ENCODE results near the gene MALT1.

Gene MALT1

DNA sequence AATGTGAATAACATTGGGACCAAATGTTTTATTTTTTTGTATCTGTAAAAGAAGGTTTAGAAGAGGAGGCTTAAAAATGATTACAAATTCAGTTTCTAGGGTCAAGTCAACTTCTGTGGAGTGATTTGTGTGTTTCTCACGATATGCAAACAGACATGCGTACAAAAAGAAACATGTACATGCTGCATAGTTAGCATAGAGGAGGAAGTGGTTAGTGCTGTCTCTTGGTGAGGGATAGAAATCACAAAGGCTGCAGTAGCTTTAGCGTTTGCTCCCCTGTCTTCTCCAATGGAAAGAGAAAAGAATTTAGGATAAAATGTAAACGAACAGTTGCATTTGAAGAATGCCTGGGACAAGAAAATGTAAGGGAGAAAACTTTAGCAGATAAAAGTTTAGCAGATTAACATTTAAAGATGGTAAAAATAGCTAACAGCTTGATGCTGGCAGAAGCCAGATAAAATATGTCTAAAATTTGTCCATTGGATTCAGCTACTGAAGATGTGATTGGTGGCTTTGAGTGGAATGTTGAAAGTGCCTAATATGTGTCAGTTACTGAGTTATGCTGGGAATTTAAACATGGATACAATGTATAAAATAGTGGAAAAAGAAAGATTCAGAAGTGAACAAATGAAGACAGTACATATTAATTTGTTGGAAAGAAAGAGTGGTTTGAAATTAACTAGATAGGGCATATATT, 44.9 kb downstream of the MALT1 start:
- Histone ChIP-seq H3K4me3 (ENCODE audit: low read length) (no peak overlapping the region), H3K9me3 (replicated peaks; ENCODE audit: low read length) (no peaks in the 10 kb centered on the region), H3K4me2 (ENCODE audit: low read length) (no peak overlapping the region), H3K27me3 (ENCODE audit: control insufficient read depth, insufficient read depth, low read length) (no peaks in the 10 kb centered on the region), H3K36me3 (ENCODE audit: insufficient read depth, low read length) (peaks cover 14% of the 10 kb centered on the region), H3K4me1 (ENCODE audit: control insufficient read depth, insufficient read depth, low read length) (no peaks in the 10 kb centered on the region), H3K9ac (ENCODE audit: low read depth, low read length) (no peak overlapping the region)

DNA sequence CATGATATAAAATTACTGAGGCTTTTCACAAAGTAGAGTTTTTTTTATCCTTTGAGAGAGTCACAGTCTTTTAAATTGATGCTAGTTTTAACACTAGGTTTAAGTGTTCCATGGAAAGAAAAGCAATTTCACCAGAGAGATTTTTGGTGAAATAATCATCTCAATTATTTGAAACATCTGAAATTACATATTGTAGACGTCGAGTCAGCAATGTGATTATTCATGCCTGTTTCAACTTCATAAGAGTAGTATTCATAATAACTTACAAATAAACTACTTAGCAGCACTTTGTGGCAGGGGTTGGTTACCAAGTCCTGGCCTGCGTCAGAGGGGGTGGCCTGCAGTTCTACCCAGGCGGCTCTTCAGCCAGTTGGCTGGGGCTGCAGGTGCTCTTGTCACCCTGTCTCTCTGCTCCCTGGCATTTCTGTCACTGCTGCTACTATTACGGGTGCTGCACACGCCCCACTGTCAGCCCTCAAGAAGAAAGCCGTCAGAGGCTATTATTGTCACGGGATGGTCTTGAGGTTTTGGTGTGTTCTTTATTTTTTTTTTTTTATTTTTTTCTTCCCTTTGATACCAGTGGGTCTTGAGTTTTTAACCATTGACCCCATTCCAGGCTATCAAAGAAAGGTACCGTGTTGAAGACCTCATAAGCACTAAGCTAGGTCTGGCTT, 50.4 kb downstream of the MALT1 start:
- Histone ChIP-seq H3K9ac (ENCODE audit: low read depth, low read length) (no peak overlapping the region), H3K9me3 (replicated peaks; ENCODE audit: low read length) (no peaks in the 10 kb centered on the region), H3K4me2 (ENCODE audit: low read length) (no peak overlapping the region), H3K36me3 (ENCODE audit: insufficient read depth, low read length) (peaks cover 9% of the 10 kb centered on the region), H3K4me3 (ENCODE audit: low read length) (no peak overlapping the region), H3K27me3 (ENCODE audit: control insufficient read depth, insufficient read depth, low read length) (no peaks in the 10 kb centered on the region), H3K4me1 (ENCODE audit: control insufficient read depth, insufficient read depth, low read length) (no peaks in the 10 kb centered on the region)

DNA sequence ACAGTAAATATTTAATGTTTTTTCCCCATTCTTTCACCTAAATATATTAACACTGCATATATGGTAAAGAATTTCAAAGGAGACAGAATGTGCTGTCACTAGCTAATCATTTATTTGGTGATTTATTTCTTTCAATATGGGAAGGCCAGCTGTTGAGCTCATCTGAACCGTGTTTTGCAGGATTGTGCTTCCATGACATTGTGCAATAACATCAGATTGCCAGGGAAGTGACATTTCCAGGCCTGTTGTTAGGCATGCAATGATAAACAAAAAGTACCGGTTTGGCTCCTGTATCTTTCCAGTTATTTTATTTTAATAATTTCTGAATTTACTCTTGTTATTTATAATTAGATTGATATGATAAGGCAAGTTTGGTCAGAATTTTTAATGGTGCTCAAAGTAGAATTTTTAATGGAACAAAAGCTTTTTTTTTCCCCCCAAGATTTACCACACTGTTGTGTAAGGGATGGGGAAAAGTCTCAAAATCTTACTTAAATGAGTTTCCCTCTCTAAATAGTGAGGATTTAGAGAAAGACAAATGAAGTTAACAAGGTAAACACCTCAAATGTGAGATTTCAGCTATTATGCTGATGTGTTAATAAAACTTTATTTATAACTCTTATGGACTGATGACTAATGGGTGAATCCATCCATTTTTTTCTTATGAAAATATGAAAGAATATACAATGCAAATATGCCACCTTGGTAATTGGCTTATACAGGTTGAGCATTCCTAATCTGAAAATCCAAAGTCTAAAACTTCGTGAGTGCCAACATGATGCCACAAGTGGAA, 52.7 kb downstream of the MALT1 start:
- Histone ChIP-seq H3K9ac (ENCODE audit: low read depth, low read length) (no peak overlapping the region), H3K4me2 (ENCODE audit: low read length) (no peak overlapping the region), H3K4me3 (ENCODE audit: low read length) (no peak overlapping the region), H3K27me3 (ENCODE audit: control insufficient read depth, insufficient read depth, low read length) (no peaks in the 10 kb centered on the region), H3K9me3 (replicated peaks; ENCODE audit: low read length) (no peaks in the 10 kb centered on the region), H3K4me1 (ENCODE audit: control insufficient read depth, insufficient read depth, low read length) (no peaks in the 10 kb centered on the region), H3K36me3 (ENCODE audit: insufficient read depth, low read length) (peaks cover 4% of the 10 kb centered on the region)

GRCh38 chr18:58726671-58727070, 55.4 kb downstream of the MALT1 start:
- Histone ChIP-seq H3K4me2 (ENCODE audit: low read length) (no peak overlapping the region), H3K36me3 (ENCODE audit: insufficient read depth, low read length) (peaks cover 4% of the 10 kb centered on the region), H3K9ac (ENCODE audit: low read depth, low read length) (no peak overlapping the region), H3K4me1 (ENCODE audit: control insufficient read depth, insufficient read depth, low read length) (no peaks in the 10 kb centered on the region), H3K9me3 (replicated peaks; ENCODE audit: low read length) (no peaks in the 10 kb centered on the region), H3K4me3 (ENCODE audit: low read length) (no peak overlapping the region), H3K27me3 (ENCODE audit: control insufficient read depth, insufficient read depth, low read length) (no peaks in the 10 kb centered on the region)

GRCh38 chr18:58727776-58728500, 56.7 kb downstream of the MALT1 start:
- Histone ChIP-seq H3K9me3 (replicated peaks; ENCODE audit: low read length) (no peaks in the 10 kb centered on the region), H3K4me3 (ENCODE audit: low read length) (no peak overlapping the region), H3K9ac (ENCODE audit: low read depth, low read length) (no peak overlapping the region), H3K36me3 (ENCODE audit: insufficient read depth, low read length) (peaks cover 4% of the 10 kb centered on the region), H3K27me3 (ENCODE audit: control insufficient read depth, insufficient read depth, low read length) (no peaks in the 10 kb centered on the region), H3K4me2 (ENCODE audit: low read length) (no peak overlapping the region), H3K4me1 (ENCODE audit: control insufficient read depth, insufficient read depth, low read length) (peaks cover 4% of the 10 kb centered on the region)

DNA sequence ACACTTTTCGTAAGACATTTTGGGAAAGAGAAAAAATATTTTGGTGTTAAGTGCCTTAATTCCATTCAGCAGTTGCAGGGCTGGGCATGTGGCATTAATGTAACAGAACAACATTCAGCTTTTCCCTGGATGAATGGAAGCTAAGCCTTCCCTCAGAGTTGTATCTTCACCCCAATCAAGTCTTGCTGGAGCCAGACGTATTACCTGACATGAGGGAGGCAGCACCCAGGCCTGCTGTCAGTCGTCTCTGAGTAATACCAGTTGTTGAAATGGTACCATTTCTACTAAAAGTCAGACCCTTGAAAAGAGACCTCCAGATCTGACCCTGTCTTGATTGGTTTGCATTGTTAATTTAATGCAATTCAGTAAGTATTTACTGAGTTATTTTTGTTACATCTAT, 57.5 kb downstream of the MALT1 start:
- peaks cover 4% of the 10 kb centered on the region for H3K4me1 ChIP-seq (ENCODE audit: control insufficient read depth, insufficient read depth, low read length)
- no peak overlapping the region for H3K4me3 ChIP-seq (ENCODE audit: low read length)
- no peaks in the 10 kb centered on the region for H3K27me3 ChIP-seq (ENCODE audit: control insufficient read depth, insufficient read depth, low read length)
- H3K9ac ChIP-seq (ENCODE audit: low read depth, low read length): no peak overlapping the region
- no peaks in the 10 kb centered on the region for H3K9me3 ChIP-seq (replicated peaks; ENCODE audit: low read length)
- H3K36me3 ChIP-seq (ENCODE audit: insufficient read depth, low read length): peaks cover 10% of the 10 kb centered on the region
- no peak overlapping the region for H3K4me2 ChIP-seq (ENCODE audit: low read length)

DNA sequence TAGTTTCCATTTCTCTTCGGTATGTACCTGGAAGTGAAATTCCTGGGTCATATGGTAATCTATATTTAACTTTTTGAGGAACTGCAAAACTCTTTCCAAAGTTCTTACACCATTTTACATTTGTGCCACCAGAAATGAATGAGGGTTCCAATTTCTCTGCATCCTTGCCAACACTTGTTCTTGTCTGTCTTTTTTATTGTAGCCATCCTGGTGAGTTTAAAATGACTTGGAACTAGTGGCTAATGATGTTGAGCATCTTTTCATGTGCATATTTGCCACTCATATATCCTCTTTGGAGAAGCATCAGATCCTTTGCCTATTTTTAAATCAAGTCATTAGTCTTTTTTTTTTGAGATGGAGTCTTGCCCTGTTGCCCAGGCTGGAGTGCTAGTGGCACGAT, 59.4 kb downstream of the MALT1 start:
- Histone ChIP-seq H3K9ac (ENCODE audit: low read depth, low read length) (no peak overlapping the region), H3K9me3 (replicated peaks; ENCODE audit: low read length) (no peaks in the 10 kb centered on the region), H3K4me2 (ENCODE audit: low read length) (no peak overlapping the region), H3K4me3 (ENCODE audit: low read length) (no peak overlapping the region), H3K36me3 (ENCODE audit: insufficient read depth, low read length) (peaks cover 15% of the 10 kb centered on the region), H3K4me1 (ENCODE audit: control insufficient read depth, insufficient read depth, low read length) (peaks cover 4% of the 10 kb centered on the region), H3K27me3 (ENCODE audit: control insufficient read depth, insufficient read depth, low read length) (no peaks in the 10 kb centered on the region)

DNA sequence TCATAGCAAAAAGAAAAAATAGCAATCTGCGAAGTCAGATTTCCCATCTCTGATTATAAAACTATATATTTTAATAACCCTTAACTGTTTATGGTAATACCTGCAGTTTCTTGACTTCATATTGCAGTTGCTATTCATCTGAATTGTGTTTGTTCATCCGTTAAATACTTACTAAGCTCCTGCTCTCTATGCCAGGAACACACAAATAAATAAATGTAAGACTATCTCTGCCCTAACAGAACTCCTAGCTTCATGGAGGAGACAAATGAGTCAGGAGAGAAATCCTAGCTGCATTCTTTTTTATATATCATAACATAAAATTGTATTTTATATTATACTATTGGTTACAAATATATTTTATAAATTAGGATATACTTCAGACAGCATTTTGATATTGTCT, 61.2 kb downstream of the MALT1 start:
- Histone ChIP-seq H3K4me2 (ENCODE audit: low read length) (no peak overlapping the region), H3K4me3 (ENCODE audit: low read length) (no peak overlapping the region), H3K27me3 (ENCODE audit: control insufficient read depth, insufficient read depth, low read length) (no peaks in the 10 kb centered on the region), H3K9me3 (replicated peaks; ENCODE audit: low read length) (no peaks in the 10 kb centered on the region), H3K9ac (ENCODE audit: low read depth, low read length) (no peak overlapping the region), H3K4me1 (ENCODE audit: control insufficient read depth, insufficient read depth, low read length) (peaks cover 4% of the 10 kb centered on the region), H3K36me3 (ENCODE audit: insufficient read depth, low read length) (peaks cover 19% of the 10 kb centered on the region)

- Histone ChIP-seq H3K27me3 (ENCODE audit: control insufficient read depth, insufficient read depth, low read length) (no peaks in the 10 kb centered on the region), H3K9me3 (replicated peaks; ENCODE audit: low read length) (no peaks in the 10 kb centered on the region), H3K4me1 (ENCODE audit: control insufficient read depth, insufficient read depth, low read length) (peaks cover 4% of the 10 kb centered on the region), H3K36me3 (ENCODE audit: insufficient read depth, low read length) (peaks cover 19% of the 10 kb centered on the region), H3K4me3 (ENCODE audit: low read length) (no peak overlapping the region), H3K9ac (ENCODE audit: low read depth, low read length) (no peak overlapping the region), H3K4me2 (ENCODE audit: low read length) (no peak overlapping the region)
Measured at GRCh38 chr18:58733866-58734265, 62.6 kb downstream of the MALT1 start.

GRCh38 chr18:58738322-58738721, 67.1 kb downstream of the MALT1 start:
- H3K9me3 ChIP-seq (replicated peaks; ENCODE audit: low read length): no peaks in the 10 kb centered on the region
- H3K4me2 ChIP-seq (ENCODE audit: low read length): no peak overlapping the region
- H3K27me3 ChIP-seq (ENCODE audit: control insufficient read depth, insufficient read depth, low read length): no peaks in the 10 kb centered on the region
- H3K36me3 ChIP-seq (ENCODE audit: insufficient read depth, low read length): peaks cover 19% of the 10 kb centered on the region
- no peak overlapping the region for H3K4me3 ChIP-seq (ENCODE audit: low read length)
- H3K9ac ChIP-seq (ENCODE audit: low read depth, low read length): no peak overlapping the region
- H3K4me1 ChIP-seq (ENCODE audit: control insufficient read depth, insufficient read depth, low read length): no peaks in the 10 kb centered on the region

GRCh38 chr18:58745914-58746313, 74.6 kb downstream of the MALT1 start:
- H3K4me3 ChIP-seq (ENCODE audit: low read length): no peak overlapping the region
- no peak overlapping the region for H3K4me2 ChIP-seq (ENCODE audit: low read length)
- H3K36me3 ChIP-seq (ENCODE audit: insufficient read depth, low read length): peaks cover 57% of the 10 kb centered on the region
- no peaks in the 10 kb centered on the region for H3K27me3 ChIP-seq (ENCODE audit: control insufficient read depth, insufficient read depth, low read length)
- no peak overlapping the region for H3K9ac ChIP-seq (ENCODE audit: low read depth, low read length)
- H3K4me1 ChIP-seq (ENCODE audit: control insufficient read depth, insufficient read depth, low read length): no peaks in the 10 kb centered on the region
- H3K9me3 ChIP-seq (replicated peaks; ENCODE audit: low read length): no peaks in the 10 kb centered on the region
